Fibroblast of peridontal ligament (primary cell): ENCODE results near the gene BDH1.

Experiments
- DNase-seq: peaks from one replicate; pipeline ENCODE4 v3.0.0-alpha.2; 2010; ENCODE audit errors: extremely low read depth

The BDH1 gene

DNA sequence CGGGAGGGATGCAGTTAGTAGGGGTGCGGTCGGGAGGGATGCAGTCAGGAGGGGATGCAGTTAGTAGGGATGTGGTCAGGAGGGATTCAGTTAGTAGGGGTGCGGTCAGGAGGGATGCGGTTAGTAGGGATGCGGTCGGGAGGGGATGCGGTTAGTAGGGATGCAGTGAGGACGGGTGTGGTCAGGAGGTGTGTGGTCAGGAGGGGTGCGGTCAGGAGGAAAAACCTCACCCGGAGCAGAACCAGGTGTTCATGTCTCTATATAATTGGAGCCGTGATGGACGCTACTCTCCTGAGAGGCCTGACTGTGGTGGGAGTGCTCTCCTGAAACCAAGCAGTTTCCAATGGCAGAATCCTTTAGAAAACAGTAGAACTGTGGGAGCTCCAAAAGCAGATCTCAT is 95.8 kb downstream of the BDH1 start:
- DNase-seq, result no peak
